ENCODE results near the gene FGF2. TPM values are rescaled to one million over a fixed set of nuclear protein-coding genes. Genes with fewer than 3 reads are reported as not detected.
A peak's percentile ranks its signal among the peaks of the same experiment; 100 is the strongest.

Gene FGF2
- total and polyA plus RNA-seq, 4 donors, result 0.52 to 1.4 (median 0.98) TPM

DNA sequence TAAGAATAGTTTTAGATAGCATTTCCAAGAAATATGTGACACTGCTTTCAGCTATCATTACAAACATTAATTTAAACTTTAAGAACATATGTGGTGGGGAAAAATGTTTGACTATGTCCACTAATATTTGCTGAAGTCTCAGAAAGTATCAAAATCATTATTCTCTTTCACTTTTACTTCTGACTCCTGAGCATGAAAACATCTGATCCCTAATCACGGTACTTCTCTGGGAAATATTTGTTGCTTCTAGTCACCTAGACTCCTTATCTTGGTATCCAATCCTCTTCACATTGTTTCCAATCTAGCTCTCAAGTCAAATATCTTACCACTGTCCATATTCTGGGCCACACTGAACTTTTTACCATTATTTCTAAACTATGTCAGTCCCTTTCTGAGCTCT, 85.0 kb downstream of the FGF2 start:
- peaks cover 0 to 4% (median 2%) of the 10 kb centered on the region in 4 donors for H3K36me3 ChIP-seq (ENCODE audit: control insufficient read depth in 4 of 4, insufficient read depth in 3 of 4, low read depth in 1 of 4, low read length in 3 of 4)
- no peak for DNase-seq (ENCODE audit: low spot score)
- peak overlapping the region in 1 of 3 donors; percentile 23 for H3K4me3 ChIP-seq (ENCODE audit: low read depth in 1 of 3, low read length in 3 of 3)
- H3K27me3 ChIP-seq (ENCODE audit: control insufficient read depth in 4 of 4, insufficient read depth in 4 of 4, low read length in 3 of 4), result no peaks in the 10 kb centered on the region
- H3K9ac ChIP-seq (ENCODE audit: low read depth in 1 of 2, low read length in 2 of 2), result peak overlapping the region; percentile 10 to 54
- WGBS, result 30% methylated on average over 1 of the region's 1 CpG
- no peaks in the 10 kb centered on the region for H3K9me3 ChIP-seq (ENCODE audit: control insufficient read depth in 4 of 4, low read length in 3 of 4)
- H3K27ac ChIP-seq (ENCODE audit: low read depth in 1 of 2, low read length in 2 of 2), result peak overlapping the region in 1 of 2 donors; percentile 21
- H3K4me1 ChIP-seq (ENCODE audit: control insufficient read depth in 4 of 4, insufficient read depth in 4 of 4, low read length in 3 of 4), result peaks cover 0 to 30% (median 15%) of the 10 kb centered on the region in 4 donors
- TF ChIP-seq GABPA (IDR thresholded peaks at IDR 0.05 in 1 of 2, conservative IDR thresholded peaks at IDR 0.05 in 1 of 2) (no peak), FOXA2 (IDR thresholded peaks at IDR 0.05) (no peak), EGR1 (IDR thresholded peaks at IDR 0.05; ENCODE audit: low read depth in 2 of 2) (no peak), MAX (IDR thresholded peaks at IDR 0.05) (no peak), SP1 (IDR thresholded peaks at IDR 0.05) (no peak), HNF4G (IDR thresholded peaks at IDR 0.05) (no peak), HNF4A (conservative IDR thresholded peaks at IDR 0.05) (no peak), RAD21 (IDR thresholded peaks at IDR 0.05) (no peak)
- TF ChIP-seq, protein P1, sequence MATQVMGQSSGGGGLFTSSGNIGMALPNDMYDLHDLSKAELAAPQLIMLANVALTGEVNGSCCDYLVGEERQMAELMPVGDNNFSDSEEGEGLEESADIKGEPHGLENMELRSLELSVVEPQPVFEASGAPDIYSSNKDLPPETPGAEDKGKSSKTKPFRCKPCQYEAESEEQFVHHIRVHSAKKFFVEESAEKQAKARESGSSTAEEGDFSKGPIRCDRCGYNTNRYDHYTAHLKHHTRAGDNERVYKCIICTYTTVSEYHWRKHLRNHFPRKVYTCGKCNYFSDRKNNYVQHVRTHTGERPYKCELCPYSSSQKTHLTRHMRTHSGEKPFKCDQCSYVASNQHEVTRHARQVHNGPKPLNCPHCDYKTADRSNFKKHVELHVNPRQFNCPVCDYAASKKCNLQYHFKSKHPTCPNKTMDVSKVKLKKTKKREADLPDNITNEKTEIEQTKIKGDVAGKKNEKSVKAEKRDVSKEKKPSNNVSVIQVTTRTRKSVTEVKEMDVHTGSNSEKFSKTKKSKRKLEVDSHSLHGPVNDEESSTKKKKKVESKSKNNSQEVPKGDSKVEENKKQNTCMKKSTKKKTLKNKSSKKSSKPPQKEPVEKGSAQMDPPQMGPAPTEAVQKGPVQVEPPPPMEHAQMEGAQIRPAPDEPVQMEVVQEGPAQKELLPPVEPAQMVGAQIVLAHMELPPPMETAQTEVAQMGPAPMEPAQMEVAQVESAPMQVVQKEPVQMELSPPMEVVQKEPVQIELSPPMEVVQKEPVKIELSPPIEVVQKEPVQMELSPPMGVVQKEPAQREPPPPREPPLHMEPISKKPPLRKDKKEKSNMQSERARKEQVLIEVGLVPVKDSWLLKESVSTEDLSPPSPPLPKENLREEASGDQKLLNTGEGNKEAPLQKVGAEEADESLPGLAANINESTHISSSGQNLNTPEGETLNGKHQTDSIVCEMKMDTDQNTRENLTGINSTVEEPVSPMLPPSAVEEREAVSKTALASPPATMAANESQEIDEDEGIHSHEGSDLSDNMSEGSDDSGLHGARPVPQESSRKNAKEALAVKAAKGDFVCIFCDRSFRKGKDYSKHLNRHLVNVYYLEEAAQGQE (IDR thresholded peaks at IDR 0.05), result no peak
- TF ChIP-seq, protein P2, sequence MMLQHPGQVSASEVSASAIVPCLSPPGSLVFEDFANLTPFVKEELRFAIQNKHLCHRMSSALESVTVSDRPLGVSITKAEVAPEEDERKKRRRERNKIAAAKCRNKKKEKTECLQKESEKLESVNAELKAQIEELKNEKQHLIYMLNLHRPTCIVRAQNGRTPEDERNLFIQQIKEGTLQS (IDR thresholded peaks at IDR 0.05), result no peak

- TF ChIP-seq TAF1 (conservative IDR thresholded peaks at IDR 0.05) (no peak), NR2F2 (IDR thresholded peaks at IDR 0.05) (no peak), EGR1 (IDR thresholded peaks at IDR 0.05; ENCODE audit: low read depth in 2 of 2) (no peak), GABPA (IDR thresholded peaks at IDR 0.05 in 1 of 2, conservative IDR thresholded peaks at IDR 0.05 in 1 of 2) (no peak), JUND (IDR thresholded peaks at IDR 0.05) (no peak), HNF4A (conservative IDR thresholded peaks at IDR 0.05) (no peak), SP1 (IDR thresholded peaks at IDR 0.05) (no peak), YY1 (IDR thresholded peaks at IDR 0.05) (no peak), FOXA2 (IDR thresholded peaks at IDR 0.05) (no peak), MAX (IDR thresholded peaks at IDR 0.05) (no peak), HNF4G (IDR thresholded peaks at IDR 0.05) (no peak), RXRA (IDR thresholded peaks at IDR 0.05) (no peak), RAD21 (IDR thresholded peaks at IDR 0.05) (no peak), FOXA1 (IDR thresholded peaks at IDR 0.05) (no peak), ZBTB33 (IDR thresholded peaks at IDR 0.05) (no peak)
- TF ChIP-seq, protein P2 (IDR thresholded peaks at IDR 0.05), result no peak
- TF ChIP-seq, protein P3, sequence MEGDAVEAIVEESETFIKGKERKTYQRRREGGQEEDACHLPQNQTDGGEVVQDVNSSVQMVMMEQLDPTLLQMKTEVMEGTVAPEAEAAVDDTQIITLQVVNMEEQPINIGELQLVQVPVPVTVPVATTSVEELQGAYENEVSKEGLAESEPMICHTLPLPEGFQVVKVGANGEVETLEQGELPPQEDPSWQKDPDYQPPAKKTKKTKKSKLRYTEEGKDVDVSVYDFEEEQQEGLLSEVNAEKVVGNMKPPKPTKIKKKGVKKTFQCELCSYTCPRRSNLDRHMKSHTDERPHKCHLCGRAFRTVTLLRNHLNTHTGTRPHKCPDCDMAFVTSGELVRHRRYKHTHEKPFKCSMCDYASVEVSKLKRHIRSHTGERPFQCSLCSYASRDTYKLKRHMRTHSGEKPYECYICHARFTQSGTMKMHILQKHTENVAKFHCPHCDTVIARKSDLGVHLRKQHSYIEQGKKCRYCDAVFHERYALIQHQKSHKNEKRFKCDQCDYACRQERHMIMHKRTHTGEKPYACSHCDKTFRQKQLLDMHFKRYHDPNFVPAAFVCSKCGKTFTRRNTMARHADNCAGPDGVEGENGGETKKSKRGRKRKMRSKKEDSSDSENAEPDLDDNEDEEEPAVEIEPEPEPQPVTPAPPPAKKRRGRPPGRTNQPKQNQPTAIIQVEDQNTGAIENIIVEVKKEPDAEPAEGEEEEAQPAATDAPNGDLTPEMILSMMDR (IDR thresholded peaks at IDR 0.05; ENCODE audit: low read depth, low read length, missing input control), result no peak
- TF ChIP-seq, protein P1 (IDR thresholded peaks at IDR 0.05), result no peak
- Histone ChIP-seq H3K9me3 (ENCODE audit: control insufficient read depth in 4 of 4, low read length in 3 of 4) (no peaks in the 10 kb centered on the region), H3K9ac (ENCODE audit: low read depth in 1 of 2, low read length in 2 of 2) (no peak overlapping the region), H3K36me3 (ENCODE audit: control insufficient read depth in 4 of 4, insufficient read depth in 3 of 4, low read depth in 1 of 4, low read length in 3 of 4) (peaks cover 0 to 5% (median 2%) of the 10 kb centered on the region in 4 donors), H3K27me3 (ENCODE audit: control insufficient read depth in 4 of 4, insufficient read depth in 4 of 4, low read length in 3 of 4) (no peaks in the 10 kb centered on the region), H3K4me1 (ENCODE audit: control insufficient read depth in 4 of 4, insufficient read depth in 4 of 4, low read length in 3 of 4) (peaks cover 0 to 30% (median 15%) of the 10 kb centered on the region in 4 donors), H3K4me3 (ENCODE audit: low read depth in 1 of 3, low read length in 3 of 3) (no peak overlapping the region), H3K27ac (ENCODE audit: low read depth in 1 of 2, low read length in 2 of 2) (no peak overlapping the region)
- DNase-seq (ENCODE audit: low spot score), result no peak
- 85% methylated on average over 1 of the region's 1 CpG for WGBS
Measured at GRCh38 chr4:122912810-122913575, 86.4 kb downstream of the FGF2 start.

Measured in liver (tissue), 9 donors.